Adrenal gland (tissue), 5 donors: ENCODE measurements around the gene CDK5R1.

ENCODE experiments used
- POLR2A ChIP-seq, 2 donors: fragments of 450-650 bp; IDR thresholded peaks; one replicate each; pipeline ENCODE4 v1.6.1; 2017; ENCODE audit warnings: antibody characterized with exemption in 2 of 2, mild to moderate bottlenecking in 2 of 2, moderate library complexity in 1 of 2
- TF ChIP-seq, protein P1 (sequence below), 6 experiments: fragments of 450-650 bp in 4 of 6; fragments of 200-600 bp in 2 of 6; sonication (generic) in 1 of 6; IDR thresholded peaks; 1 replicate in 5 of 6; 2 replicates in 1 of 6; pipeline versions ENCODE4 v1.5.1 to v1.8.0; 2016 to 2021; ENCODE audit warnings: antibody characterized with exemption in 6 of 6, mild to moderate bottlenecking in 2 of 6, moderate library complexity in 1 of 6
- donor health status: DM: no; HTN: no; CAD: no.

DNA sequence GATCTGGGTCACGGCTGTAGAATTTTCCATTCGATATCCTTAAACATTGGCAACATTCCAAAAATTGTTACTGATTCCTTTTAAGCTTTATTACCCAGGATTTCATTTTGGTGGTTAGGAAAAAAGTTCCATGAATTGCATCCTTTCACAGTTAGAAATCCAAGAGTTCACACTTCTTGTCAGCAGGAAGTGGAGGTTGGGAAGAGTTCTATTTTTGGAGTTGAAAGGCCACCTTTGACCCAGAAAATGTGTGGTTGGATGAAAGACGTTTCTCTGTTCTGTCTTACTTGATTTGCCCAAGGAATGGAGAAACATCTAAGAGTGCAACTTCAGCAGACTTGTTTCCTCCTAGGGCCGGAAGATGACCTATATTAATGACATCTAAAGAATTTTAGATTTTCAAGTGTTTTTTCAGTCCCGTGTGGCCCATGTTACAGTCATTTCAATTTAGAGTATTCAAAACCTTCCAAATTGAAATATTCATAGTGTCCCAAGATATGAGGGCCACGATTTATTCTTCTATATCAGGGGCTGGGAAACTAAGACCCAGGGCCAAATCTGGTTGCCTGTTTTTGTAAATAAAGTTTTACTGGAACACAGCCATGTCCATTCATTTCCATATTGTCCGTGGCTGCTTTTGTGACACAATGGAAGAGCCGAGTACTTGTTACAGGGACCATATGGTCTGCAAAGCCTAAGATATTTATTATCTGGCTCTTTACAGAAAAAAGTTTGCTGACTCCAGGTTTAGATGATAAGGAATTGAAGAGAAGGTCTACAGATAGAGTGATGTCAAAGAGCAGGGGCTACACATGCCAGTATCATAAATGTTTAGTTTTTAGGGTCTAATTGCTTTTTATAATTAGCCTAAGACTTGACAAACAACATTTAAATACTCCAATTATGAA, 50.2 kb downstream of the CDK5R1 start:
- TF ChIP-seq POLR2A (IDR thresholded peaks at IDR 0.05) = no peak
- TF ChIP-seq, protein P1, sequence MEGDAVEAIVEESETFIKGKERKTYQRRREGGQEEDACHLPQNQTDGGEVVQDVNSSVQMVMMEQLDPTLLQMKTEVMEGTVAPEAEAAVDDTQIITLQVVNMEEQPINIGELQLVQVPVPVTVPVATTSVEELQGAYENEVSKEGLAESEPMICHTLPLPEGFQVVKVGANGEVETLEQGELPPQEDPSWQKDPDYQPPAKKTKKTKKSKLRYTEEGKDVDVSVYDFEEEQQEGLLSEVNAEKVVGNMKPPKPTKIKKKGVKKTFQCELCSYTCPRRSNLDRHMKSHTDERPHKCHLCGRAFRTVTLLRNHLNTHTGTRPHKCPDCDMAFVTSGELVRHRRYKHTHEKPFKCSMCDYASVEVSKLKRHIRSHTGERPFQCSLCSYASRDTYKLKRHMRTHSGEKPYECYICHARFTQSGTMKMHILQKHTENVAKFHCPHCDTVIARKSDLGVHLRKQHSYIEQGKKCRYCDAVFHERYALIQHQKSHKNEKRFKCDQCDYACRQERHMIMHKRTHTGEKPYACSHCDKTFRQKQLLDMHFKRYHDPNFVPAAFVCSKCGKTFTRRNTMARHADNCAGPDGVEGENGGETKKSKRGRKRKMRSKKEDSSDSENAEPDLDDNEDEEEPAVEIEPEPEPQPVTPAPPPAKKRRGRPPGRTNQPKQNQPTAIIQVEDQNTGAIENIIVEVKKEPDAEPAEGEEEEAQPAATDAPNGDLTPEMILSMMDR (IDR thresholded peaks at IDR 0.05) = no peak
